ENCODE results near the gene DOK1.

GRCh38 chr2:74573747-74574562 lies 19.4 kb downstream of the DOK1 start:
- no peak for TF ChIP-seq CTCF (IDR thresholded peaks at IDR 0.05)
- no peak for TF ChIP-seq EP300 (IDR thresholded peaks at IDR 0.05)
